AG04449 (cell line): Measurements from ENCODE around the gene ROBO2.

Experiments used
- CTCF ChIA-PET: fragments of 350-600 bp; formaldehyde crosslinking; extraction: SDS; loops from one replicate; lab custom pipeline; 2021; ENCODE audit warnings: antibody characterized with exemption; lab: Yijun Ruan, JAX
- POLR2A ChIA-PET: fragments of 400-600, 350-600 bp; formaldehyde crosslinking; extraction: SDS; loops from one replicate; lab custom pipeline; 2020; ENCODE audit warnings: antibody characterized with exemption, inconsistent platforms; lab: Yijun Ruan, JAX
- DNase-seq: peaks from one replicate; pipeline ENCODE4 v3.0.0-alpha.2; 2010; ENCODE audit warnings: low read depth, low spot score
- H3K4me3 ChIP-seq: 2 replicates; pipeline ENCODE4 v1.5.1; 2011; ENCODE audit warnings: low read depth, mild to moderate bottlenecking, control low read depth, low read length
- CTCF ChIP-seq: IDR thresholded peaks from one replicate; pipeline ENCODE4 v1.5.1; 2011; ENCODE audit warnings: mild to moderate bottlenecking, moderate library complexity, low read length, control low read depth, inconsistent platforms; ENCODE audit not compliant: insufficient read depth; ENCODE audit errors: missing control alignments

The ROBO2 gene

DNA sequence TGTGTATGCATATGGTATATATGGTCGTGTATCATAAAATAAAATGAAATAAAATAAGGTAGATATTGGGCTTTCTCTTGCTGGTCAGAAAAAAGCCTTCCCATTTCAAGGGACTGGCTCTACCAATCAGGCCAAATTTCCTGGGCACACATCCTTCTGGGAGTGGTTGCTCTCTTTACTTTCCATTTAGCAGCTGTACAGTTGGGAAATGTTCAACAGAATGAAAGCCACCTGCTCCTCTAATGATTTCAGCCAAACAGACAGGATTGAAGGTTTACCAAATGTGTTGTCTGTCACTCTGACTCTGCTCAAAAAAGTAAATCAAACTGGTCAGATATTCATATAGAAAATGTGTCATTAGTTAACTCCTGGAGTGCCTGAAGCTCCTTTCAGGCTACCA, 380.4 kb downstream of the ROBO2 start:
- no peak for DNase-seq
- H3K4me3 ChIP-seq: no peak overlapping the region
- POLR2A ChIA-PET: no interaction called here
- TF ChIP-seq CTCF: no peak
- CTCF ChIA-PET: no interaction called here

GRCh38 chr3:77421916-77422315, 382.0 kb downstream of the ROBO2 start:
- CTCF ChIA-PET: no interaction called here
- no peak for TF ChIP-seq CTCF
- no peak overlapping the region for H3K4me3 ChIP-seq
- POLR2A ChIA-PET: no interaction called here
- DNase-seq: no peak

DNA sequence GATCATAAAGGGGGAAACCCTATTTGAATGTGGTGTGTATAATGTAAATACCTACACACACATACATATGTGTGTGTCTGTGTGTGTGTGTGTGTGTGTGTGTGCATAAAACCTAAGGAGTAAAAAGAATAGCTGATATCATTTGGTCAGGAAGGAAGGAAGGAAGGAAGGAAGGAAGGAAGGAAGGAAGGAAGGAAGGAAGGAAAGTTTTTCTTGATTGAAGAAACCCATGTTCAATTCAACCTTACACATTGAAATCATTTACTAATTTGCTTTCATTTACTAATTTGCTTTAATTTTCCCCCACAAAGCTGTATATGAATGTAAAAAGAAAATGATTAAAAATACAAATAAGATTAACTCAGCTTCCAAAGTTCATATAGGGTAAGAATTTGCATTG, 386.6 kb downstream of the ROBO2 start:
- DNase-seq: no peak
- ChIA-PET CTCF (no interaction called here), POLR2A (no interaction called here)
- TF ChIP-seq CTCF: no peak
- no peak overlapping the region for H3K4me3 ChIP-seq

DNA sequence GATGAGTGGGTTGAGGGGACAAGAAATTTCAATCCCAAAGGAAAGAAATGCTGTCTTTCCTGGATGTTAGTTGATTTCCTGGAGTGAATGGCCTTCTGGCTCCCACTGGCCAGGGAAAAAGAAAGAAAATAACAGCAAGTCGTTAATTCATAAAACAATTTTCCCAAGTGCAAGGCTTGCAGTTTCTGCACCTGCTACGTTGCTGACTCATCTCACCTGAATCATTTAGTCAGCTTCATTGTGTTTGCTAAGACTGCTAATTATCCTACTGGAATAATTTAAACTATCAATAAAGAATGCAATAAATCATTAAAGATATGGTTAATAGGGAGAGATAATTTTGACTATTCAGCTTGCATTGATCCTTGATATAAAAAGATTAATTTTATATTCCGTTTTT, 387.6 kb downstream of the ROBO2 start:
- DNase-seq: no peak
- no peak for TF ChIP-seq CTCF
- ChIA-PET POLR2A (no interaction called here), CTCF (no interaction called here)
- no peak overlapping the region for H3K4me3 ChIP-seq

DNA sequence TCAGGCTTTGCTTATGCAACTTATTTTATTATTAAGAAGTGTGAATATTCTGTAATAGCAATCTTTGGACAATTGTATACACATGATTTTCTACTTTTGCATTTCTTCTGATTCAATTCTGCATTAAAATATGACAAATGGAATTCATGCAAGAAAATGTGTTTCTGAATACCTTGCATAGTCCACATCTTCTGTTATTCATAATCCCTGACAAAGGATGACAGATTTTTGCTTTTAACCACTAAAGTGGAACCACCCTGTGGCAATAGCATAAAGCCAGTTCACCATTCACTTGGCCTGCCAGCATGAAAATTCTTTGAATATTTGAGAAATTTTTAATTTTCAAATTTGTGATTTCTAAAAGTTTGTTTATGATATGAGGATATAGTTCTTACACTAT, 397.0 kb downstream of the ROBO2 start:
- no peak for DNase-seq
- POLR2A ChIA-PET: no interaction called here
- CTCF ChIA-PET: no interaction called here
- TF ChIP-seq CTCF: no peak
- H3K4me3 ChIP-seq: no peak overlapping the region

DNA sequence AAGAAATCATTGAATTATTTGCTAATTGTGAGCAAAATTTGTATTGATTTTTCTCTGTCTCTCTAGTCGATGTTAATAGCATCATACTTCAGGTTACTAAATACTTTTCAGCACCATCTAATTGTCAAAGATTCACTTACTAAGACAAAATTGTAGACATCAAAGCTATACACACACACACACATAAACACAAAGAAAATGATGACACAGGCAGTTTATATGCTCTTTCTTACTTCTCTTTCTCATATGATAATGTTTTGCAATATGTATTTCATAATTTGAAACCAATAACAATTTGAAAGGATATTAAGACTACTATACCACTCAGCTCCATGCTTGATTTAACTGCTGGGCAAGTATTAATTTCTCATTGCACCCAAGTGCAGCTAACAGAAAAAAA, 406.2 kb downstream of the ROBO2 start:
- CTCF ChIA-PET: no interaction called here
- DNase-seq: no peak
- no peak overlapping the region for H3K4me3 ChIP-seq
- TF ChIP-seq CTCF: no peak
- POLR2A ChIA-PET: no interaction called here
